ENCODE results near the gene ISCU.

ISCU gene

GRCh38 chr12:108597559-108598471 is 35.4 kb downstream of the ISCU start, which contains the start of gene TMEM119:
Gene TMEM119, minus strand, starts transcription at chr12:108598084. Its CDS starts 5,701 bp downstream, at chr12:108592383.
- in situ Hi-C loops (cut with MboI; ENCODE audit: low sequenced_read_pairs, unreplicated experiment), result no loop called here
- no peak for DNase-seq (ENCODE audit: low spot score)
- no peak for TF ChIP-seq CTCF (IDR thresholded peaks at IDR 0.05; ENCODE audit: borderline replicate concordance, control extremely low read depth, extremely low read depth, insufficient read depth, missing control alignments)

- no peak for TF ChIP-seq CTCF (IDR thresholded peaks at IDR 0.05; ENCODE audit: borderline replicate concordance, control extremely low read depth, extremely low read depth, insufficient read depth, missing control alignments)
- no peak for DNase-seq (ENCODE audit: low spot score)
- in situ Hi-C loops (cut with MboI; ENCODE audit: low sequenced_read_pairs, unreplicated experiment), result no loop called here
Observed at GRCh38 chr12:108598553-108599250, 36.3 kb downstream of the ISCU start.

DNA sequence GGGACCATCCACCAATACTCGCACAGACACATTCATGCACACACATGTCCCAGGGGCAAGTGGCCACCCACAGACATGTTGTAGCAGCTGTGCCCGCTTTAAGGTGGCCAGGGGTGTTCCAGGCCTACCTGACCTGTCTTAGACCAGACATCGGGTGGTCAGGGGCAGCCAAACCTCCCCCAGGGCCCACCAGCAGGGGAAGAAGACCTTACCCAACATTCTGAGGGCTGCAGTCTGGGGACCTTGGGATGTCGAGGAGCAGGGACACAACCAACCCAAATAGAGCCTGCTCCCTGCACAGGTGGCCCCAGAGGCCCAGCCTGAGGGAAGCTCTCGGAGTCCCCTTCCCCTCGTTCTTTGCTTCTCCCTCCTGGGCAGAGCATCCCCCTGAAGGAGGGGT is 37.1 kb downstream of the ISCU start:
- no peak for TF ChIP-seq CTCF (IDR thresholded peaks at IDR 0.05; ENCODE audit: borderline replicate concordance, control extremely low read depth, extremely low read depth, insufficient read depth, missing control alignments)
- in situ Hi-C loops (cut with MboI; ENCODE audit: low sequenced_read_pairs, unreplicated experiment), result no loop called here

GRCh38 chr12:108599948-108600701 is 37.7 kb downstream of the ISCU start:
- no peak for TF ChIP-seq CTCF (IDR thresholded peaks at IDR 0.05; ENCODE audit: borderline replicate concordance, control extremely low read depth, extremely low read depth, insufficient read depth, missing control alignments)
- in situ Hi-C loops (cut with MboI; ENCODE audit: low sequenced_read_pairs, unreplicated experiment), result no loop called here
- DNase-seq (ENCODE audit: low spot score), result no peak

More for the DNA sequence above, 37.1 kb downstream of the ISCU start:
- no peak for DNase-seq (ENCODE audit: low spot score)

GRCh38 chr12:108600702-108601007 is 38.3 kb downstream of the ISCU start:
- in situ Hi-C loops (cut with MboI; ENCODE audit: low sequenced_read_pairs, unreplicated experiment), result no loop called here
- no peak for DNase-seq (ENCODE audit: low spot score)
- no peak for TF ChIP-seq CTCF (IDR thresholded peaks at IDR 0.05; ENCODE audit: borderline replicate concordance, control extremely low read depth, extremely low read depth, insufficient read depth, missing control alignments)

DNA sequence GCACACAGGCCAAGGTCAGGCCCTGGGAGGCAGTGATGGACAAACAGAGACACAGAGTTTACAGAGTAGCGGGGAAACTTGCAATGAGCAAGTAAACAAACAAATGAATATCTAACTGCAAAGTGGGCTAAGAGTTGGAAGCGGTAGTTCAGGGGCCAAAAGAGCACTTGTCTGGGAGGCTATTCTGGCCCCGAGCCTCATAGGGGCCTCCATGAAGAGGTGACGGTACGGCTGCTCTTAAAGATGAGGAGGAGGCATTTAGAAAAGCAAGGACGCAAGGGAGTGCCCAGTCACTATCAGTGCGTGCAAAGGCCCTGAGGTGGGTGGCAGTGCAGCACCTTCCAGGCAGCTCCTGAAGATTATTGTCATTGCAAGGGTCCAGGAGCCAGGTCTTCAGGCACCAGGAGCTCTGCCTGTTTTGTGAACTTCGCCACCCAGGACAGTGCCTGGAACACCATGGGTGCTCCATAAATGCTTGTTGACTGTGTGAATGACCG is 39.9 kb downstream of the ISCU start:
- DNase-seq (ENCODE audit: low spot score), result no peak
- TF ChIP-seq CTCF (IDR thresholded peaks at IDR 0.05; ENCODE audit: borderline replicate concordance, control extremely low read depth, extremely low read depth, insufficient read depth, missing control alignments), result no peak
- in situ Hi-C loops (cut with MboI; ENCODE audit: low sequenced_read_pairs, unreplicated experiment), result no loop called here
